GM23338 (cell line): ENCODE results near the gene ZFHX3. TPM values are rescaled to one million over a fixed set of nuclear protein-coding genes. Genes with fewer than 3 reads are reported as not detected.

Experiments
- ATAC-seq: fragments of 200-7000 bp; cut with Tn5 transposase; 3 replicates; pipeline ENCODE4 v1.9.1; 2020
- DNase-seq: peaks from one replicate; pipeline ENCODE4 v3.0.0-alpha.2; 2015; ENCODE audit warnings: low spot score
- H2AFZ ChIP-seq: fragments of 200-600 bp; sonication (generic); 2 replicates; pipeline ENCODE4 v1.8.0; 2016; ENCODE audit warnings: antibody characterized with exemption, mild to moderate bottlenecking, moderate library complexity
- H3F3A ChIP-seq: fragments of 200-600 bp; sonication (generic); replicated peaks from 2 replicates; pipeline ENCODE4 v1.8.0; 2017; ENCODE audit warnings: antibody characterized with exemption, mixed run types, low read depth
- H3K27ac ChIP-seq: fragments of 200-600 bp; sonication (generic); 2 replicates; pipeline ENCODE4 v1.6.1; 2016; ENCODE audit warnings: low read depth
- H3K27me3 ChIP-seq: fragments of 200-600 bp; sonication (generic); 2 replicates; pipeline ENCODE4 v1.8.0; 2016; ENCODE audit warnings: mild to moderate bottlenecking, mixed run types, moderate library complexity; ENCODE audit not compliant: insufficient read depth
- H3K36me3 ChIP-seq: fragments of 200-600 bp; sonication (generic); 2 replicates; pipeline ENCODE4 v1.8.0; 2016; ENCODE audit warnings: mild to moderate bottlenecking; ENCODE audit not compliant: insufficient read depth
- H3K4me1 ChIP-seq: fragments of 200-600 bp; sonication (generic); 2 replicates; pipeline ENCODE4 v1.8.0; 2016; ENCODE audit warnings: mild to moderate bottlenecking, moderate library complexity; ENCODE audit not compliant: insufficient read depth
- H3K4me2 ChIP-seq: fragments of 200-600 bp; sonication (generic); 2 replicates; pipeline ENCODE4 v1.7.1; 2017; ENCODE audit warnings: mixed run types
- H3K4me3 ChIP-seq: fragments of 200-600 bp; sonication (generic); 2 replicates; pipeline ENCODE4 v1.6.1; 2016; ENCODE audit warnings: mixed run types
- H3K79me2 ChIP-seq: fragments of 200-600 bp; sonication (generic); replicated peaks from 2 replicates; pipeline ENCODE4 v1.8.0; 2017; ENCODE audit warnings: mild to moderate bottlenecking; ENCODE audit not compliant: insufficient read depth
- H3K9me2 ChIP-seq: fragments of 200-600 bp; sonication (generic); 2 replicates; pipeline ENCODE4 v1.8.0; 2017; ENCODE audit not compliant: insufficient read depth
- H4K20me1 ChIP-seq: fragments of 200-600 bp; sonication (generic); replicated peaks from 2 replicates; pipeline ENCODE4 v1.8.0; 2017; ENCODE audit warnings: mild to moderate bottlenecking; ENCODE audit not compliant: insufficient read depth
- H3K27ac Mint-ChIP-seq: 2 replicates; pipeline ENCODE4 v1.8.0; 2020; ENCODE audit warnings: inconsistent platforms, mild to moderate bottlenecking, moderate library complexity, mixed read lengths
- H3K27me3 Mint-ChIP-seq: 3 replicates; pipeline ENCODE4 v1.8.0; 2022; ENCODE audit warnings: low read depth, mild to moderate bottlenecking, moderate library complexity, mixed read lengths, inconsistent platforms; ENCODE audit not compliant: insufficient read depth, poor library complexity
- H3K36me3 Mint-ChIP-seq: 3 replicates; pipeline ENCODE4 v1.8.0; 2021; ENCODE audit warnings: low read depth, mild to moderate bottlenecking, inconsistent platforms, moderate library complexity, mixed read lengths
- H3K4me1 Mint-ChIP-seq: 3 replicates; pipeline ENCODE4 v1.8.0; 2020; ENCODE audit warnings: mild to moderate bottlenecking, inconsistent platforms, mixed read lengths
- H3K4me3 Mint-ChIP-seq: 3 replicates; pipeline ENCODE4 v1.8.0; 2021; ENCODE audit warnings: moderate library complexity, mild to moderate bottlenecking, inconsistent platforms, mixed read lengths
- H3K9me3 Mint-ChIP-seq: 3 replicates; pipeline ENCODE4 v1.8.0; 2020; ENCODE audit warnings: moderate library complexity, mild to moderate bottlenecking, inconsistent platforms, mixed read lengths
- EZH2 ChIP-seq: fragments of 200-600 bp; sonication (generic); IDR thresholded peaks from one replicate; pipeline ENCODE4 v1.8.0; 2017; ENCODE audit warnings: antibody characterized with exemption, mild to moderate bottlenecking, low read depth; ENCODE audit not compliant: unreplicated experiment
- EZH2phosphoT487 ChIP-seq: fragments of 200-600 bp; sonication (generic); IDR thresholded peaks from one replicate; pipeline ENCODE4 v1.8.1; 2018; ENCODE audit warnings: antibody characterized with exemption; ENCODE audit not compliant: unreplicated experiment
- JUNB ChIP-seq: IDR thresholded peaks from one replicate; pipeline ENCODE4 v1.6.1; 2016; ENCODE audit warnings: antibody characterized with exemption; ENCODE audit not compliant: unreplicated experiment
- NANOG ChIP-seq: IDR thresholded peaks from 2 replicates; pipeline ENCODE4 v1.6.1; 2016; ENCODE audit warnings: antibody characterized with exemption, borderline replicate concordance
- POLR2AphosphoS5 ChIP-seq: IDR thresholded peaks from 2 replicates; pipeline ENCODE4 v1.6.1; 2016; ENCODE audit warnings: antibody characterized with exemption, low read depth
- ZNF114 ChIP-seq: fragments of 250-450 bp; sonication (Bioruptor Pico); IDR thresholded peaks from 2 replicates; pipeline ENCODE4 v1.5.0; 2020; ENCODE audit warnings: mild to moderate bottlenecking, moderate library complexity
- ZNF331 ChIP-seq: fragments of 250-450 bp; sonication (Bioruptor Pico); IDR thresholded peaks from 2 replicates; pipeline ENCODE4 v1.5.0; 2020; ENCODE audit warnings: low read depth, mild to moderate bottlenecking, moderate library complexity
- polyA plus RNA-seq: library from polyadenylated mRNA; unstranded; fragments of >200 nt; fragmentation: Nextera tagmentation; extraction: Ambion mirVana; gene quantifications from 2 replicates; pipeline ENCODE4 v1.2.1, GENCODE V29; 2016
- total RNA-seq: library from RNA; depleted of rRNA; stranded (reverse); fragments of >200 nt; shearing (Covaris generic); gene quantifications from 2 replicates; pipeline ENCODE4 v1.2.3, GENCODE V29; 2014
- TF ChIP-seq, protein P1 (sequence below), 2 experiments: fragments of 200-600 bp in 1 of 2; sonication (generic) in 1 of 2; conservative IDR thresholded peaks; 2 replicates each; pipeline versions ENCODE4 v1.5.1 to v1.6.1; 2016 to 2017; ENCODE audit warnings: antibody characterized with exemption in 2 of 2, low read depth in 2 of 2, mild to moderate bottlenecking in 2 of 2, moderate library complexity in 1 of 2
- TF ChIP-seq, protein P2 (sequence below): IDR thresholded peaks from 2 replicates; pipeline ENCODE4 v1.6.1; 2016; ENCODE audit warnings: antibody characterized with exemption
- TF ChIP-seq, protein P3 (sequence below): IDR thresholded peaks from one replicate; pipeline ENCODE4 v1.6.1; 2018; ENCODE audit warnings: antibody characterized with exemption; ENCODE audit not compliant: unreplicated experiment

ZFHX3 gene
- total and polyA plus RNA-seq, 2 experiments from 2014 or later: 1.0 to 1.5 TPM

DNA sequence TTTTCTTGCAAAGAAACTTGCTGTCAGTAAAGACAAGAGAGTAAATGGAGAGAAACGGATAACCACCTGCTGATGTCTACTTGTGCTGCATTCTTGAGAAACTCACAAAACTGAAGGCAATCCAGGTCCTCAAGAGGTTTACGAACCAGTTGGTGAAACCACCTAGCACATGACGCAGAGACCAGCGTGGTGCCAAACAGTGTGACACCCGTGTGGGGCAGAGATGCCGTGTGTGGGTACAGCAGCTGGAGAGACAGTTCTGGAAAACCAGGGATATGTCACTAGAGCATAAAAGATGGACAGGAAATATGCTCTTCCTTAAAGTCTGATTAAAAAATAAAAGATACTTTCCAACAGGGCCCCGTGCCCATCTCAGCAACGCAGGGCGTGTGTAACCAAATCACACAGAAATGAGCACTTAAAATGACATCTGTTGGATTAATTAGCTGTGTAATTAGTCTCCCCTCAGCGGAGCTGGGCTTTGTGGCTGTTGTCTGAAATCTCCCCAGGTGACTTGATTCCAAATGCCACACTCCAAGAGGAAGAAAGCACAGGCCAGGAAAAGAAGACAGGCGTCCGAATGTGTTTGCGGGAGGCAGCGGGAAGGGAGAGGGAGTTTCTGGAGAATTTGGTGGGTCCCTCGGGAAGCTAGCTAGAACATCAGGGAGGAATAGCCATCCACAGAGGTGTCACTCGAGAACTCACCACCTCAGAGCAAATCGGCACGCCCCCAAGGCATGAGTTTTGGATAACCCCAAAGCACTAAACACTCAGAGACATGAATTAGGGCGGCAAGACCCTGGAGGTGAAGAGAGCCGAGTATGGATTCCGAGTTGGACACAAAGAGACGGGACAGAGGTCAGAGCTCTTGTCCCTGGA is 109.8 kb downstream of the ZFHX3 start (continued):
- TF ChIP-seq, protein P1, sequence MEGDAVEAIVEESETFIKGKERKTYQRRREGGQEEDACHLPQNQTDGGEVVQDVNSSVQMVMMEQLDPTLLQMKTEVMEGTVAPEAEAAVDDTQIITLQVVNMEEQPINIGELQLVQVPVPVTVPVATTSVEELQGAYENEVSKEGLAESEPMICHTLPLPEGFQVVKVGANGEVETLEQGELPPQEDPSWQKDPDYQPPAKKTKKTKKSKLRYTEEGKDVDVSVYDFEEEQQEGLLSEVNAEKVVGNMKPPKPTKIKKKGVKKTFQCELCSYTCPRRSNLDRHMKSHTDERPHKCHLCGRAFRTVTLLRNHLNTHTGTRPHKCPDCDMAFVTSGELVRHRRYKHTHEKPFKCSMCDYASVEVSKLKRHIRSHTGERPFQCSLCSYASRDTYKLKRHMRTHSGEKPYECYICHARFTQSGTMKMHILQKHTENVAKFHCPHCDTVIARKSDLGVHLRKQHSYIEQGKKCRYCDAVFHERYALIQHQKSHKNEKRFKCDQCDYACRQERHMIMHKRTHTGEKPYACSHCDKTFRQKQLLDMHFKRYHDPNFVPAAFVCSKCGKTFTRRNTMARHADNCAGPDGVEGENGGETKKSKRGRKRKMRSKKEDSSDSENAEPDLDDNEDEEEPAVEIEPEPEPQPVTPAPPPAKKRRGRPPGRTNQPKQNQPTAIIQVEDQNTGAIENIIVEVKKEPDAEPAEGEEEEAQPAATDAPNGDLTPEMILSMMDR (conservative IDR thresholded peaks at IDR 0.05; ENCODE audit: low read depth in 2 of 2): no peak
- no peak for TF ChIP-seq ZNF331 (CRISPR knock-in tag)

DNA sequence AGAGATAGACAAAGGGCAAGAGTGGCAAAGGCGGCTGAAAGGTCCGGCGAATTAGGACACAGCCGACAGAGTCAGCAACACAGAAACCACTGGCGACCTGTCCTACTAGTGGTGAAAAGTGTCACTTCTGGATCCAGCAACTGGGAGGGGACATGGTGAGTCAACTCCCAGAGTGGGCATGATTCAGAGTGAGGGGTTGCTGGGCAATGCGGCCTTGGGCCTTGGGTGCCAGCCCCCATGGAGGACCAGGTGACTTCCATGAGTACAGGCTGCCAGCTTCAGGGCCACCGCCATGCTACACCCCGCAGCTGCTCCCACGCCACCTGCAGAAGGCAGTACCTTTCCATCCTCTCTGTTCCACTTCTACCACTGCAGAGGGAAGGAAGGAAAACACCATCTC is 110.6 kb downstream of the ZFHX3 start:
- Histone ChIP-seq H3K4me2 (peak overlapping the region; percentile 43; the same call in 1 of the 2 replicates), H3K4me3 (no peak overlapping the region), H3F3A (no peaks in the 10 kb centered on the region), H4K20me1 (no peaks in the 10 kb centered on the region), H3K4me1 (peaks cover 19% of the 10 kb centered on the region), H2AFZ (no peak overlapping the region), H3K27ac (no peak overlapping the region), H3K79me2 (no peaks in the 10 kb centered on the region), H3K9me2 (no peaks in the 10 kb centered on the region), H3K27me3 (no peaks in the 10 kb centered on the region), H3K36me3 (no peaks in the 10 kb centered on the region)
- Mint-ChIP-seq H3K4me1 (peaks cover 45% of the 10 kb centered on the region), H3K4me3 (no peak overlapping the region), H3K27me3 (peaks cover 11% of the 10 kb centered on the region), H3K36me3 (no peaks in the 10 kb centered on the region), H3K27ac (no peak overlapping the region), H3K9me3 (no peaks in the 10 kb centered on the region)
- DNase-seq (no peak), ATAC-seq (no peak)
- TF ChIP-seq EZH2: no peak
- TF ChIP-seq, protein P2, sequence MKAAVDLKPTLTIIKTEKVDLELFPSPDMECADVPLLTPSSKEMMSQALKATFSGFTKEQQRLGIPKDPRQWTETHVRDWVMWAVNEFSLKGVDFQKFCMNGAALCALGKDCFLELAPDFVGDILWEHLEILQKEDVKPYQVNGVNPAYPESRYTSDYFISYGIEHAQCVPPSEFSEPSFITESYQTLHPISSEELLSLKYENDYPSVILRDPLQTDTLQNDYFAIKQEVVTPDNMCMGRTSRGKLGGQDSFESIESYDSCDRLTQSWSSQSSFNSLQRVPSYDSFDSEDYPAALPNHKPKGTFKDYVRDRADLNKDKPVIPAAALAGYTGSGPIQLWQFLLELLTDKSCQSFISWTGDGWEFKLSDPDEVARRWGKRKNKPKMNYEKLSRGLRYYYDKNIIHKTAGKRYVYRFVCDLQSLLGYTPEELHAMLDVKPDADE: no peak

DNA sequence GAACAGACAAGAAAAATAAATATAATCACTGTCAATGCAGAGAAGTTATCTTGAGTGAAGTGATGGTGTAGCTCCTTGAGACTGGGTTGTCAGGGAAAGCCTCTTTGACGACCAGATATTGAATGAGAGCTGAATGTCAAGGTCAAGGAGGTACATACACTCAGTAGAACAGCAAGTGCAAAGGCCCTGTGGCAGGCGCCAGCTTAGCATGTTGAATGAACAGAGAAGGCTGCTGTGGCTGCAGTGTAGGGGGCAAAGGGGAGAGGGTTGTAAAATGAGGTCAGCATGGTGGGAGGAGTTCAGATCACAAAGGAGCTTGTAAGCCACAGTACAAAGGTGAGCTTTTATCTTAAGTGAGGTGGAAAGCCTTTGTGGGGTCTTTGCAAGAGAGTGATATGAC is 111.5 kb downstream of the ZFHX3 start:
- H3K79me2 ChIP-seq: no peaks in the 10 kb centered on the region
- no peak for DNase-seq
- no peak overlapping the region for H3K4me2 ChIP-seq
- Mint-ChIP-seq H3K4me1 (peaks cover 48% of the 10 kb centered on the region), H3K9me3 (no peaks in the 10 kb centered on the region), H3K27me3 (peaks cover 11% of the 10 kb centered on the region), H3K27ac (no peak overlapping the region), H3K36me3 (no peaks in the 10 kb centered on the region), H3K4me3 (no peak overlapping the region)
- no peaks in the 10 kb centered on the region for H4K20me1 ChIP-seq
- no peaks in the 10 kb centered on the region for H3K27me3 ChIP-seq
- H2AFZ ChIP-seq: no peak overlapping the region
- no peaks in the 10 kb centered on the region for H3K9me2 ChIP-seq
- H3K36me3 ChIP-seq: no peaks in the 10 kb centered on the region
- H3K4me3 ChIP-seq: no peak overlapping the region
- no peak overlapping the region for H3K27ac ChIP-seq
- no peak for ATAC-seq
- no peaks in the 10 kb centered on the region for H3F3A ChIP-seq
- H3K4me1 ChIP-seq: peaks cover 19% of the 10 kb centered on the region
- TF ChIP-seq, protein P1 (conservative IDR thresholded peaks at IDR 0.05; ENCODE audit: low read depth in 2 of 2): no peak
- TF ChIP-seq, protein P3, sequence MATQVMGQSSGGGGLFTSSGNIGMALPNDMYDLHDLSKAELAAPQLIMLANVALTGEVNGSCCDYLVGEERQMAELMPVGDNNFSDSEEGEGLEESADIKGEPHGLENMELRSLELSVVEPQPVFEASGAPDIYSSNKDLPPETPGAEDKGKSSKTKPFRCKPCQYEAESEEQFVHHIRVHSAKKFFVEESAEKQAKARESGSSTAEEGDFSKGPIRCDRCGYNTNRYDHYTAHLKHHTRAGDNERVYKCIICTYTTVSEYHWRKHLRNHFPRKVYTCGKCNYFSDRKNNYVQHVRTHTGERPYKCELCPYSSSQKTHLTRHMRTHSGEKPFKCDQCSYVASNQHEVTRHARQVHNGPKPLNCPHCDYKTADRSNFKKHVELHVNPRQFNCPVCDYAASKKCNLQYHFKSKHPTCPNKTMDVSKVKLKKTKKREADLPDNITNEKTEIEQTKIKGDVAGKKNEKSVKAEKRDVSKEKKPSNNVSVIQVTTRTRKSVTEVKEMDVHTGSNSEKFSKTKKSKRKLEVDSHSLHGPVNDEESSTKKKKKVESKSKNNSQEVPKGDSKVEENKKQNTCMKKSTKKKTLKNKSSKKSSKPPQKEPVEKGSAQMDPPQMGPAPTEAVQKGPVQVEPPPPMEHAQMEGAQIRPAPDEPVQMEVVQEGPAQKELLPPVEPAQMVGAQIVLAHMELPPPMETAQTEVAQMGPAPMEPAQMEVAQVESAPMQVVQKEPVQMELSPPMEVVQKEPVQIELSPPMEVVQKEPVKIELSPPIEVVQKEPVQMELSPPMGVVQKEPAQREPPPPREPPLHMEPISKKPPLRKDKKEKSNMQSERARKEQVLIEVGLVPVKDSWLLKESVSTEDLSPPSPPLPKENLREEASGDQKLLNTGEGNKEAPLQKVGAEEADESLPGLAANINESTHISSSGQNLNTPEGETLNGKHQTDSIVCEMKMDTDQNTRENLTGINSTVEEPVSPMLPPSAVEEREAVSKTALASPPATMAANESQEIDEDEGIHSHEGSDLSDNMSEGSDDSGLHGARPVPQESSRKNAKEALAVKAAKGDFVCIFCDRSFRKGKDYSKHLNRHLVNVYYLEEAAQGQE: no peak
- TF ChIP-seq POLR2AphosphoS5 (no peak), NANOG (no peak), ZNF331 (CRISPR knock-in tag) (no peak), ZNF114 (no peak), JUNB (no peak), EZH2phosphoT487 (no peak)
